ENCODE results near the gene HPD. TPM values are rescaled to one million over a fixed set of nuclear protein-coding genes. Genes with fewer than 3 reads are reported as not detected.

Gene HPD
- total RNA-seq, 1 experiment from 2014 or later, result 0.51 TPM

- intact Hi-C loops (cut with micrococcal nuclease; ENCODE audit: unreplicated experiment), result no loop called here
- ChIA-PET POLR2A (interaction anchor here (0.5 to 0.8 kb wide), 2 partner anchors 16 to 588 kb away, joined by 4 to 6 read pairs; no protein-coding TSS in a partner anchor), CTCF (interaction anchor here (0.6 to 3.0 kb wide), 8 partner anchors 9 to 273 kb away, joined by 3 to 72 read pairs (median 4); partner anchors contain the start of gene RHOF)
- no TSS peak for BruUV-seq (replicated peaks)
- ATAC-seq, result peak; percentile 82
- in situ Hi-C loops (cut with HindIII; ENCODE audit: low pct_unique_long_range_greater_than_20kb, low sequenced_read_pairs), result no loop called here
- no peaks in the 10 kb centered on the region for H3K9me3 ChIP-seq (ENCODE audit: control insufficient read depth, insufficient read depth, low read depth, low read length)
- peaks cover 12% of the 10 kb centered on the region for H3K36me3 ChIP-seq (ENCODE audit: control insufficient read depth, insufficient read depth, low read length)
- no peak for DNase-seq (ENCODE audit: low read depth, low spot score)
- TF ChIP-seq CTCF (IDR thresholded peaks at IDR 0.05) (no peak), POLR2AphosphoS5 (IDR thresholded peaks at IDR 0.05; ENCODE audit: low read depth, low read length) (peak; percentile 8; the same call in 1 of the 2 replicates), TCF7L2 (IDR thresholded peaks at IDR 0.05; ENCODE audit: low read depth, low read length) (0 out of 2 replicates have a peak, but pooled peaks have one; percentile 16)
- peak overlapping the region; percentile 59 to 82 for H3K4me3 ChIP-seq (ENCODE audit: low read depth in 2 of 2, low read length in 2 of 2)
- no peaks in the 10 kb centered on the region for H3K27me3 ChIP-seq (ENCODE audit: control insufficient read depth, insufficient read depth, low read length)
- H3K27ac ChIP-seq (ENCODE audit: low read length), result peak overlapping the region; percentile 76
- peaks cover 22% of the 10 kb centered on the region for H3K4me1 ChIP-seq (ENCODE audit: control insufficient read depth, insufficient read depth, low read length)
These were observed 46.3 kb downstream of the HPD start for GRCh38 chr12:121812320-121812871.

- Histone ChIP-seq H3K27ac (ENCODE audit: low read length) (peak overlapping the region; percentile 80), H3K9me3 (ENCODE audit: control insufficient read depth, insufficient read depth, low read depth, low read length) (no peaks in the 10 kb centered on the region), H3K4me3 (ENCODE audit: low read depth in 2 of 2, low read length in 2 of 2) (peak overlapping the region; percentile 59 to 82), H3K27me3 (ENCODE audit: control insufficient read depth, insufficient read depth, low read length) (no peaks in the 10 kb centered on the region), H3K36me3 (ENCODE audit: control insufficient read depth, insufficient read depth, low read length) (peaks cover 10% of the 10 kb centered on the region), H3K4me1 (ENCODE audit: control insufficient read depth, insufficient read depth, low read length) (peaks cover 27% of the 10 kb centered on the region)
- ATAC-seq (peak; percentile 89), DNase-seq (ENCODE audit: low read depth, low spot score) (no peak)
- TF ChIP-seq CTCF (IDR thresholded peaks at IDR 0.05) (peak; percentile 100), REST (IDR thresholded peaks at IDR 0.05; ENCODE audit: insufficient read depth in 1 of 2, low read depth in 2 of 2, low read length in 1 of 2) (no peak), SIN3A (IDR thresholded peaks at IDR 0.05; ENCODE audit: borderline replicate concordance, insufficient read depth, low read depth, low read length) (peak; percentile 35; the same call in 1 of the 2 replicates), POLR2AphosphoS5 (IDR thresholded peaks at IDR 0.05; ENCODE audit: low read depth, low read length) (no peak; the same call in none of the 2 replicates), TCF7L2 (IDR thresholded peaks at IDR 0.05; ENCODE audit: low read depth, low read length) (peak; percentile 4; the same call in 1 of the 2 replicates)
- ChIA-PET CTCF (interaction anchor here (0.5 to 3.0 kb wide), 11 partner anchors 9 to 272 kb away, joined by 3 to 72 read pairs (median 4); partner anchors contain the start of gene RHOF), POLR2A (interaction anchor here (0.5 to 1.0 kb wide), 6 partner anchors 14 to 21 kb away, joined by 3 to 11 read pairs (median 5); no protein-coding TSS in a partner anchor)
- intact Hi-C loops (cut with micrococcal nuclease; ENCODE audit: unreplicated experiment) (no loop called here), in situ Hi-C loops (cut with HindIII; ENCODE audit: low pct_unique_long_range_greater_than_20kb, low sequenced_read_pairs) (no loop called here)
- BruUV-seq (replicated peaks), result no TSS peak
These were observed 47.0 kb downstream of the HPD start for GRCh38 chr12:121811434-121812319.

All from Panc1 (cell line).